Stomach (tissue), 4 donors: ENCODE results near the gene MYO16.

Source experiments
- POLR2A ChIP-seq, 4 donors: fragments of 450-650 bp; IDR thresholded peaks; one replicate each; pipeline ENCODE4 v1.6.1; 2016; ENCODE audit warnings: antibody characterized with exemption in 4 of 4, control low read depth in 2 of 4, mild to moderate bottlenecking in 1 of 4, moderate library complexity in 1 of 4
- POLR2AphosphoS5 ChIP-seq, 3 donors: sonication (generic); formaldehyde crosslinking; IDR thresholded peaks; one replicate each; pipeline ENCODE4 v1.6.1; 2016; ENCODE audit warnings: antibody characterized with exemption in 3 of 3
- TF ChIP-seq, protein P1 (sequence below), 7 experiments: fragments of 450-650 bp in 4 of 7; fragments of 200-600 bp in 3 of 7; sonication (generic) in 3 of 7; IDR thresholded peaks; one replicate each; pipeline ENCODE4 v1.5.1; 2016 to 2019; ENCODE audit warnings: antibody characterized with exemption in 7 of 7, control low read depth in 2 of 7, mild to moderate bottlenecking in 1 of 7

DNA sequence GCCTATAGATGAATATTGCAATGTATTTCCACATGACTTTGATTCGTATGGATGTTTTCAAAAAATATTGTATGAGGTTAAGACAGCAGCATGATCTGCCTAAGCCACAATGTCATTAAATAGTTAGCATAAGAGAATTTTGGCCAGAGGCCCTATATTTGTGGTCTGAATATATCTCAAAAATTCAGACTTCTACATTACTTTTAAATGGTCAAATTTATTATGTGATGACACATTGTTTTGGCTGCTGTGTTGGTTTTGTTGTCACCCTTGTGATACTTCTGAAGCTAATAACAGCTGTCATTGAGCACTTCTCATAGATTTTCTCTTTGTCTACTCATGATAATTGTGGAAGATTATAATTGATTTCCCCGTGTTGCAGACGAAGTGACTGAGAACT, 288.2 kb downstream of the MYO16 start:
- TF ChIP-seq, protein P1, sequence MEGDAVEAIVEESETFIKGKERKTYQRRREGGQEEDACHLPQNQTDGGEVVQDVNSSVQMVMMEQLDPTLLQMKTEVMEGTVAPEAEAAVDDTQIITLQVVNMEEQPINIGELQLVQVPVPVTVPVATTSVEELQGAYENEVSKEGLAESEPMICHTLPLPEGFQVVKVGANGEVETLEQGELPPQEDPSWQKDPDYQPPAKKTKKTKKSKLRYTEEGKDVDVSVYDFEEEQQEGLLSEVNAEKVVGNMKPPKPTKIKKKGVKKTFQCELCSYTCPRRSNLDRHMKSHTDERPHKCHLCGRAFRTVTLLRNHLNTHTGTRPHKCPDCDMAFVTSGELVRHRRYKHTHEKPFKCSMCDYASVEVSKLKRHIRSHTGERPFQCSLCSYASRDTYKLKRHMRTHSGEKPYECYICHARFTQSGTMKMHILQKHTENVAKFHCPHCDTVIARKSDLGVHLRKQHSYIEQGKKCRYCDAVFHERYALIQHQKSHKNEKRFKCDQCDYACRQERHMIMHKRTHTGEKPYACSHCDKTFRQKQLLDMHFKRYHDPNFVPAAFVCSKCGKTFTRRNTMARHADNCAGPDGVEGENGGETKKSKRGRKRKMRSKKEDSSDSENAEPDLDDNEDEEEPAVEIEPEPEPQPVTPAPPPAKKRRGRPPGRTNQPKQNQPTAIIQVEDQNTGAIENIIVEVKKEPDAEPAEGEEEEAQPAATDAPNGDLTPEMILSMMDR (IDR thresholded peaks at IDR 0.05): no peak
- TF ChIP-seq POLR2A (IDR thresholded peaks at IDR 0.05): no peak
- no peak for TF ChIP-seq POLR2AphosphoS5 (IDR thresholded peaks at IDR 0.05)
